H7 (cell line): ENCODE results near the gene TNRC6C. TPM values are rescaled to one million over a fixed set of nuclear protein-coding genes. Genes with fewer than 3 reads are reported as not detected.
A peak's percentile ranks its signal among the peaks of the same experiment; 100 is the strongest.

Source experiments
- DNase-seq: peaks from one replicate; pipeline ENCODE4 v3.0.0; 2012
- H3K27me3 ChIP-seq: 2 replicates; pipeline ENCODE4 v1.6.0; 2011; ENCODE audit warnings: mild to moderate bottlenecking, low read length; ENCODE audit not compliant: control insufficient read depth, insufficient read depth
- H3K36me3 ChIP-seq: replicated peaks from 2 replicates; pipeline ENCODE4 v1.5.1; 2011; ENCODE audit warnings: low read length; ENCODE audit not compliant: control insufficient read depth, insufficient read depth
- H3K4me3 ChIP-seq: 2 replicates; pipeline ENCODE4 v1.5.1; 2011; ENCODE audit warnings: low read depth, mild to moderate bottlenecking, control low read depth, low read length, moderate library complexity; ENCODE audit not compliant: insufficient read depth
- total RNA-seq: library from RNA; depleted of rRNA; stranded (reverse); fragments of >200 nt; shearing (Covaris generic); gene quantifications from 2 replicates; pipeline ENCODE4 v1.2.3, GENCODE V29; 2014

TNRC6C gene
- total RNA-seq, 1 experiment from 2014 or later, result 8.9 TPM

- no peak for DNase-seq
- Histone ChIP-seq H3K4me3 (no peak overlapping the region), H3K36me3 (no peaks in the 10 kb centered on the region; the same call in 1 of the 2 replicates), H3K27me3 (no peaks in the 10 kb centered on the region)
Observed at GRCh38 chr17:78006338-78006737, 47.8 kb downstream of the TNRC6C start.

- no peak for DNase-seq
- no peak overlapping the region for H3K4me3 ChIP-seq
- no peaks in the 10 kb centered on the region; the same call in 1 of the 2 replicates for H3K36me3 ChIP-seq
- H3K27me3 ChIP-seq, result no peaks in the 10 kb centered on the region
Observed at GRCh38 chr17:78007647-78008046, 49.1 kb downstream of the TNRC6C start.

GRCh38 chr17:78010759-78011158 is 52.3 kb downstream of the TNRC6C start:
- Histone ChIP-seq H3K36me3 (no peaks in the 10 kb centered on the region; the same call in 1 of the 2 replicates), H3K27me3 (no peaks in the 10 kb centered on the region), H3K4me3 (no peak overlapping the region)

GRCh38 chr17:78012428-78012827 is 53.9 kb downstream of the TNRC6C start:
- DNase-seq, result no peak
- Histone ChIP-seq H3K36me3 (no peaks in the 10 kb centered on the region; the same call in 1 of the 2 replicates), H3K4me3 (no peak overlapping the region), H3K27me3 (no peaks in the 10 kb centered on the region)

More at GRCh38 chr17:78010759-78011158, 52.3 kb downstream of the TNRC6C start:
- DNase-seq, result no peak

- Histone ChIP-seq H3K4me3 (no peak overlapping the region), H3K36me3 (no peaks in the 10 kb centered on the region; the same call in 1 of the 2 replicates), H3K27me3 (no peaks in the 10 kb centered on the region)
- peak; percentile 61 for DNase-seq
Observed at GRCh38 chr17:78013683-78014467, 55.4 kb downstream of the TNRC6C start.

GRCh38 chr17:78014646-78015045 is 56.1 kb downstream of the TNRC6C start:
- no peak for DNase-seq
- no peaks in the 10 kb centered on the region; the same call in 1 of the 2 replicates for H3K36me3 ChIP-seq
- H3K27me3 ChIP-seq, result no peaks in the 10 kb centered on the region
- no peak overlapping the region for H3K4me3 ChIP-seq

- no peaks in the 10 kb centered on the region for H3K36me3 ChIP-seq
- DNase-seq, result no peak
Observed at GRCh38 chr17:78016852-78017251, 58.3 kb downstream of the TNRC6C start.

DNA sequence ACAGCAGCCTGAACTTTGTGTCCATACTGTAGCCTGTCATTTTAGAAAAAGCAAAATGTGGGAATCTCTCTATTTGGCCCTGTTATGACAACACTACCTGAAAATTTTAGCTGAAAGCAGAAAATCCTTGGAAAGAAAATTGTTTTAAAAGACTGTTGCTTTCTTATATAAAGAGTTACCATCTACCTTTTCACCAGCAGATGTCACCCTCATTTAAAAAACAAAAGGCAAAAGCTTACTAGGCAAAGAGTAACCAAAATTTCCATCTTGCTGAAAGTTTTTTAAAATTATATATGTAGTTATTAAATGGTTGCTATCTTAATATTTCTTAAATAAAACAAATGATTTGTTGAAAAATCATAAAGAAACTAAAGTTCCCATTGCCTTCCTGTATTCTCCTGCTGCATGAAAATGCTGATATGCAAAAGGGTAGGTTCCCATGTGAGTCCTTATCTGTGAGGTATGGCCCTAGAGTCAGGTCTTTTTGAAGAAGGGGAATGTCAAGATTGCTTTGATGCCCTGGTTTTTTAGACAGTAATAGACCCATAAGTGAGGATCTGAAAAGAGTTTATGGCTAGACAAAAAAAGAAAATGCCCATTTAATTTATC is 61.0 kb downstream of the TNRC6C start:
- DNase-seq, result no peak
- no peaks in the 10 kb centered on the region for H3K36me3 ChIP-seq

More at GRCh38 chr17:78016852-78017251, 58.3 kb downstream of the TNRC6C start:
- H3K27me3 ChIP-seq, result no peaks in the 10 kb centered on the region
- H3K4me3 ChIP-seq, result no peak overlapping the region

GRCh38 chr17:78019976-78020716 is 61.6 kb downstream of the TNRC6C start:
- Histone ChIP-seq H3K27me3 (no peaks in the 10 kb centered on the region), H3K4me3 (no peak overlapping the region), H3K36me3 (no peaks in the 10 kb centered on the region)
- no peak for DNase-seq

More for the DNA sequence above, 61.0 kb downstream of the TNRC6C start:
- H3K27me3 ChIP-seq, result no peaks in the 10 kb centered on the region
- H3K4me3 ChIP-seq, result no peak overlapping the region

GRCh38 chr17:78020717-78021108 is 62.2 kb downstream of the TNRC6C start:
- Histone ChIP-seq H3K4me3 (no peak overlapping the region), H3K27me3 (no peaks in the 10 kb centered on the region), H3K36me3 (no peaks in the 10 kb centered on the region)
- no peak for DNase-seq

- no peaks in the 10 kb centered on the region for H3K36me3 ChIP-seq
- no peak for DNase-seq
- no peak overlapping the region for H3K4me3 ChIP-seq
- H3K27me3 ChIP-seq, result no peaks in the 10 kb centered on the region
Observed at GRCh38 chr17:78022425-78022824, 63.9 kb downstream of the TNRC6C start.

DNA sequence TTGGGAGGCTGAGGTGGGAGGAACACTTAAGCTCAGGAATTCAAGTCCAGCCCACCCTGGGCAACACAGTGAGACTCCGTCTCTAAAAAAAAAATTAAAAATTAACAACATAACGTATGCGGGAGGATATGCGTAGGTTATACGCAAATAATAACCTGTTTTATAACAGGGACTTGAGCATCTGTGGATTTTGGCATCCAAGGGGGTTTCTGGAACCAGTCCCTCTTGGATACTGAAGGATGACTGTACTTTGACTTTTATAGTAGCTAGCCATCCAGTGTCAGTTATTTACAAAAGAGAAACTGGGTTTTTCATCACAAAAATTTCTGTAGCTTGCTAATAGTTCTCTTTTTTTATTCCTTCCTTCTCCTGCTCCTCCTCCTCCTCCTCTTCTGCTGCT is 64.5 kb downstream of the TNRC6C start:
- Histone ChIP-seq H3K4me3 (no peak overlapping the region), H3K27me3 (no peaks in the 10 kb centered on the region), H3K36me3 (no peaks in the 10 kb centered on the region)
- no peak for DNase-seq

DNA sequence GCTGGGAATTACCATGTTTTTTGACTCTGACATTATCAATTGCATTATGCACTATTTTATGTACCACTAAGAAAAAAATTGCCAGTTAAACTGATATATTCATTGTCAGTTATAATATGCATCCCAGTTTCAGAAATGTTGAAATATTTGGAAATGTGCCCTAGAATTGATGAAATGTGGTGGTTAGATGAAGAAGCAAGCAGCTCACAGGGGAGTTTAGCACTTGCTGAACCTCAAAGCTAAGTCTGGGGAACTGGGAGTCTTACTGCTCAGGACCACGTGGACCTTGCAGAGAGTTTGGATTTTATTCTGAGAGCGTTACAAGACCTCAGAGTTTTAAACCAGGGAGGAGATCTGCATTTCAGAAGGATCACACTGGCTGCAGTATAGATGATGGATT is 67.9 kb downstream of the TNRC6C start:
- no peaks in the 10 kb centered on the region for H3K36me3 ChIP-seq
- H3K4me3 ChIP-seq, result no peak overlapping the region

GRCh38 chr17:78027121-78027520 is 68.6 kb downstream of the TNRC6C start:
- no peak for DNase-seq
- H3K36me3 ChIP-seq, result no peaks in the 10 kb centered on the region
- no peaks in the 10 kb centered on the region for H3K27me3 ChIP-seq
- H3K4me3 ChIP-seq, result no peak overlapping the region

More for the DNA sequence above, 67.9 kb downstream of the TNRC6C start:
- H3K27me3 ChIP-seq, result no peaks in the 10 kb centered on the region
- DNase-seq, result no peak
